LNCaP clone FGC (cell line): ENCODE results near the gene SNPH.
A peak's percentile ranks its signal among the peaks of the same experiment; 100 is the strongest.

Experiments
- DNase-seq: peaks from one replicate; pipeline ENCODE4 v3.0.0-alpha.2; 2011; ENCODE audit warnings: low read depth
- H3K4me3 ChIP-seq: 2 replicates; pipeline ENCODE4 v1.5.1; 2011; ENCODE audit warnings: mild to moderate bottlenecking, low read depth, low read length, control low read depth
- TF ChIP-seq, protein P1 (sequence below): IDR thresholded peaks from 2 replicates; pipeline ENCODE4 v1.5.1; 2012; ENCODE audit warnings: mild to moderate bottlenecking; ENCODE audit not compliant: control insufficient read depth, insufficient read depth; ENCODE audit errors: extremely low read depth

Gene SNPH

DNA sequence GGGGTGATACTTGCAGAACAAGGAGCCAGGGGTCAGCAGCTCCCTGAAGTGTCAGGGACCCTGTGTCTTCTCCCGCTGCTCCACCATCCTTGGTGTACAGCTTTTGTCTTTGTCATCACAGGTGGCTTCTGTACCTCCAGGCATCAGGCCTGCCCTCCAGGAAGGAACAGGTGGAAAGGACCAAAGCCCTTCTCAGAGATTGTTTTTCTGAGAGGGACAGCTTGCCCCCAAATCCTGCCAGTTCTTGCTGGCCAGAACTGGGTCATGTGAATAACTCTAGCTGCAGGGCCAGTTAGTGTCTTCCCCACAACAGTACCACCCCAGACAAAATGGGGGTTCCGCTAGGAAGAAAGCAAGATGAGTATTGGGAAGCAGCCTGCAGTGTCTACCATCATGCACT lies 31.4 kb downstream of the SNPH start:
- no peak overlapping the region for H3K4me3 ChIP-seq
- DNase-seq = no peak
- TF ChIP-seq, protein P1, sequence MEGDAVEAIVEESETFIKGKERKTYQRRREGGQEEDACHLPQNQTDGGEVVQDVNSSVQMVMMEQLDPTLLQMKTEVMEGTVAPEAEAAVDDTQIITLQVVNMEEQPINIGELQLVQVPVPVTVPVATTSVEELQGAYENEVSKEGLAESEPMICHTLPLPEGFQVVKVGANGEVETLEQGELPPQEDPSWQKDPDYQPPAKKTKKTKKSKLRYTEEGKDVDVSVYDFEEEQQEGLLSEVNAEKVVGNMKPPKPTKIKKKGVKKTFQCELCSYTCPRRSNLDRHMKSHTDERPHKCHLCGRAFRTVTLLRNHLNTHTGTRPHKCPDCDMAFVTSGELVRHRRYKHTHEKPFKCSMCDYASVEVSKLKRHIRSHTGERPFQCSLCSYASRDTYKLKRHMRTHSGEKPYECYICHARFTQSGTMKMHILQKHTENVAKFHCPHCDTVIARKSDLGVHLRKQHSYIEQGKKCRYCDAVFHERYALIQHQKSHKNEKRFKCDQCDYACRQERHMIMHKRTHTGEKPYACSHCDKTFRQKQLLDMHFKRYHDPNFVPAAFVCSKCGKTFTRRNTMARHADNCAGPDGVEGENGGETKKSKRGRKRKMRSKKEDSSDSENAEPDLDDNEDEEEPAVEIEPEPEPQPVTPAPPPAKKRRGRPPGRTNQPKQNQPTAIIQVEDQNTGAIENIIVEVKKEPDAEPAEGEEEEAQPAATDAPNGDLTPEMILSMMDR = no peak

DNA sequence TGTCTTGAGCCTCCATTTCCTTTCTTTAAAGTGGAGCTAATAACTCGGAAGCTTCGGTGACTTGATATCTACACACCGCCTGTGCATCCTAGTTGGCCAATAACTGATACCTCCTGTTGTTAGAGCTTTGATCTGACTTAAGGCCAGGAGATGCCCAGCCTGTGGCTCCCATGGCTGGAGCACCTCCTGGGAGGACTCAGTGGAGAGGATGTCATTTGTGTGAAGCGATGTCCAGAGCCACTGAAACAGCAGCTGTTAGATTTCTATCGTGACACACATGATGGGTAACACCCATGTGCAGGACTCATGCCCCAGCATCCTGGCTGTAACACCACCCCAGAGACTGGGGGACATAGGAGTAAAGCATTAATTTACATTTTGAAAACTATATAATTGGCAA lies 32.1 kb downstream of the SNPH start:
- H3K4me3 ChIP-seq = no peak overlapping the region
- no peak for DNase-seq
- TF ChIP-seq, protein P1 = no peak

DNA sequence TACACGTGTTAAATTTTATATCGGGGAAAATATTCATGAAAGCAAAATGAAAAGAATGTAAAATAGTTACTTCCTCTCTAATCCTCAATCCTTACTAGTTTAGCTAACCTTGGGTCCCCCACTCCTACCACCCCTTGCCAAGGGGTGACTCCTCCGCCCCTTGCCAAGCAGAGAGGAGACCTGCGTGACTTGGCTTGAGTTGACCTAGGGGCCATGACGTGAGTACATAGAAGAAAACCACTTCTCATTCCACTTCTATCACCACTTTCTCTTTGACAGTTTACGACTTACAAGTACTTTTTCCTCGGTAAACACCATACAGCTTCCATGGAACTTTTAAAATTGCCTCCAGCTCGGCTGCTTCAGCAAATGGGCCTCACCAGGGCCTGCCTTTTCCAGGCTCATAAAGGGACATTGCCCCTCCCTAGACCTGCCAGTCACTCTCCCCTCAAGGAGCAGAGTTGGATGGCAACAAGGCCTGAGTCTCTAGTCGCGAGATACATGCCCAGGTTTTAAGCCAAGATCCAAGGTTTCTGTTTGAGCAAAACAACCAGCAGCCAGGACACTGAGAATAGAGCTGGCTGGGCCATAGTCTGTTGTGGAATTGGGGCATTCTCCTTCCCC lies 32.9 kb downstream of the SNPH start:
- DNase-seq = no peak
- no peak overlapping the region for H3K4me3 ChIP-seq
- TF ChIP-seq, protein P1 = no peak

DNA sequence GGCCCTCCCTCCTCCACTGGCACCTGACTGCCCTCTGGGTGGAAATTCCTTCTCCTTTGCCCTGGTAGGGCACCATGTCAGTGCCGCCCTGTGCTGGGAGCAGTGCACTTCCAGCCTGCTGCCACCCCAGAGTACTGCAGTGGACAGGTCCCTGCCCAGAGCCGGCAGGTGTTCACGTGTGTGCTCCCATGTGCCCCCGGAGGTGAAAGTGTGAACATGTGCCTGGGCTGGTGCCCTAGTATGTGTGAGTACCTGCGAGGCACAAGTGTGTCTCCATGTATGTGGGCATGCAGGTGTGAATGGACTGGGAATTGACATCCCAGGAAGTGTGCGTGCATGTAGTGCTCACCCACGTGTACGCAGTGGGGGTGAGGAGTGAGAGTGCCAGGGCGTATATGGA lies 33.4 kb downstream of the SNPH start:
- H3K4me3 ChIP-seq = no peak overlapping the region
- TF ChIP-seq, protein P1 = peak; percentile 38
- no peak for DNase-seq

DNA sequence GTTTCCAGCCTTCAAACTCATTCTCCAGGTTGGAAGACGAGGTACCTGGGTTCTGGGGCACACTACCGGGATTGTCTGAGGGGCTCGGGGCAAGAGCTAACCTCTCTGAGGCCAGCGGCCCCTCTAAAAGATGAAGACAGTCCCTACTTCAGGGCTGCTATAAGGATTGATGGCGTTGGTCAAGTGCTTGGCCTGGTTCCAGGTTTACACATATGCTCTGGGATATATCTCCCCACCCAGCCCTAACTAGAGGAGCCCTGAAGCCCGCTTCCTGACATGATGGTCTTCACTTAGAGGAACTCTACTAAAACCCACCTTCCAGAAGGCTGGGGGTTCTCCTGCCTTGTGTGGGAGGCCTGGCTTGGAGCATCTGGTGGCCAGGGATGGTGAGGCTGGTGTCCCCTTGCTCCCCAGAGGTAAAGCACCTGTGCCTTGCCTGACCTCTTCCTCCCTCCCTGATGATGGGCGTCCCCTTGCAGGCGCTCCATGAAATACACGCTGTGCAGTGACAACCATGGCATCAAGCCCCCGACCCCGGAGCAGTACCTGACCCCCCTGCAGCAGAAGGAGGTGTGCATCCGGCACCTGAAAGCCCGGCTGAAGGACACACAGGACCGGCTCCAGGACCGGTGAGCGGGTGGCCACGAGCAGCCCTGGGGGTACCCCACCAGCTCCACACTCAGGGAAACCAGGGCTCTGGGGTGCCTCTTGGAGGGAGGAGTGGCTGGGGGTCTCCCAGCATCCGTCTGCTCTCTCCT lies 34.2 kb downstream of the SNPH start:
- no peak for DNase-seq
- TF ChIP-seq, protein P1 = no peak
- H3K4me3 ChIP-seq = no peak overlapping the region

DNA sequence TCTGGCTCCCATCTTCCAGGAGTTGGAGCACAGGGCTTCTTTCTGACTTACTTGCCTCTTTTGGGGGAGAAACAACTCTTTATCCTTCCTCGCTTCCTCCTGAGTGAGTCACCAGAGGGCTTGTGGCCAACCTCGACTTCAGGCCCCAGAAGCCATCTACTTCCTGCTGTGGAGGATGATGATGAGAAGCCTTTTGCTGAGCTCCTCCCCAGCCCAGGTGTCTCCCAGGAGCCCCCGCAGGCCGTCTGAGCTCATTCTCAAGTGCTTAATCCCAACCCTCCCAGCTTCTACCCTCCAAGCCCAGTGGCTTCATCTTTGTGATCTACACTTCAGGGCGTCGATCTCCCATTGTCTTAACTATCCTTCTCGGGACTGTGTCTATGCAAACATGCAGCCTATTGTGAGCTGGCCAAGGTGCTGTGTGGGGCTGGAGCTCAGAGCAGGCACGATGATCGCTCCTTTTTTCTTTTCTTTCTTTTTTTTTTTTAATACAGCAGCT lies 35.0 kb downstream of the SNPH start:
- DNase-seq = no peak

More for the DNA sequence above, 35.0 kb downstream of the SNPH start:
- TF ChIP-seq, protein P1 = no peak
- no peak overlapping the region for H3K4me3 ChIP-seq
